Neural cell (in vitro differentiated cells): ENCODE results near the gene ACSM6.

Experiments
- EZH2 ChIP-seq: fragments of 200-600, 300-800 bp; shearing (Covaris generic), sonication (generic); IDR thresholded peaks from 2 replicates; pipeline ENCODE4 v1.6.1; 2014; ENCODE audit warnings: antibody characterized with exemption, low read length, borderline replicate concordance, mild to moderate bottlenecking; ENCODE audit not compliant: insufficient read depth, poor library complexity, severe bottlenecking
- POLR2AphosphoS5 ChIP-seq: IDR thresholded peaks from 2 replicates; pipeline ENCODE4 v1.6.1; 2012
- RAD21 ChIP-seq: fragments of 450-650 bp; conservative IDR thresholded peaks from 2 replicates; pipeline ENCODE4 v1.6.1; 2014; ENCODE audit warnings: antibody characterized with exemption, mild to moderate bottlenecking, moderate library complexity
- SMC3 ChIP-seq: fragments of 450-650 bp; conservative IDR thresholded peaks from 2 replicates; pipeline ENCODE4 v1.6.1; 2014; ENCODE audit warnings: antibody characterized with exemption, mild to moderate bottlenecking, moderate library complexity; ENCODE audit not compliant: poor library complexity
- TAF1 ChIP-seq: IDR thresholded peaks from 2 replicates; pipeline ENCODE4 v1.6.1; 2012; ENCODE audit warnings: low read depth
- TF ChIP-seq, protein P1 (sequence below): fragments of 450-650 bp; IDR thresholded peaks from 2 replicates; pipeline ENCODE4 v1.5.1; 2014; ENCODE audit warnings: antibody characterized with exemption, mild to moderate bottlenecking, moderate library complexity; ENCODE audit not compliant: poor library complexity, severe bottlenecking
- TF ChIP-seq, protein P2 (sequence below): IDR thresholded peaks from 2 replicates; pipeline ENCODE4 v1.6.1; 2012; ENCODE audit warnings: borderline replicate concordance

DNA sequence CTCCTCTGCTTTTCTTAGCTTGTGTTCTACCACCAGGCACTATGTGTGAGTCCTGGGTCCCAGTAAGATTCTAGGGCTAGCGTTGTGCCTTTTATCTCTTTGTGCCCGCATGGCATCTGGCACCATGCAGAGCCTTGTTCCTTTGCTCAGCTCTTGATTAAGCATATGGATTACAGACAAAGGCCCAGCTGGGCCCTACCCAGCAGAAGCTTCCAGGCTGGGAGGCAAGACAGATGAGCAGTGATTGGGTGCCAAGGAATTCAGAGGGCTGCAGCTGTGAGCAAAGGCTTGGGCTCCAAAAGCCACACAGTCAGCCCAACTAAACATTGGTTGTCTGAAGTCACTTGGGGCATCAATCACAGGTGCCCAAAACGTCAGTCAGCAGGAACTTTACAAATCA lies 2.0 kb downstream of the ACSM6 start:
- TF ChIP-seq, protein P1, sequence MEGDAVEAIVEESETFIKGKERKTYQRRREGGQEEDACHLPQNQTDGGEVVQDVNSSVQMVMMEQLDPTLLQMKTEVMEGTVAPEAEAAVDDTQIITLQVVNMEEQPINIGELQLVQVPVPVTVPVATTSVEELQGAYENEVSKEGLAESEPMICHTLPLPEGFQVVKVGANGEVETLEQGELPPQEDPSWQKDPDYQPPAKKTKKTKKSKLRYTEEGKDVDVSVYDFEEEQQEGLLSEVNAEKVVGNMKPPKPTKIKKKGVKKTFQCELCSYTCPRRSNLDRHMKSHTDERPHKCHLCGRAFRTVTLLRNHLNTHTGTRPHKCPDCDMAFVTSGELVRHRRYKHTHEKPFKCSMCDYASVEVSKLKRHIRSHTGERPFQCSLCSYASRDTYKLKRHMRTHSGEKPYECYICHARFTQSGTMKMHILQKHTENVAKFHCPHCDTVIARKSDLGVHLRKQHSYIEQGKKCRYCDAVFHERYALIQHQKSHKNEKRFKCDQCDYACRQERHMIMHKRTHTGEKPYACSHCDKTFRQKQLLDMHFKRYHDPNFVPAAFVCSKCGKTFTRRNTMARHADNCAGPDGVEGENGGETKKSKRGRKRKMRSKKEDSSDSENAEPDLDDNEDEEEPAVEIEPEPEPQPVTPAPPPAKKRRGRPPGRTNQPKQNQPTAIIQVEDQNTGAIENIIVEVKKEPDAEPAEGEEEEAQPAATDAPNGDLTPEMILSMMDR, result no peak
- TF ChIP-seq, protein P2, sequence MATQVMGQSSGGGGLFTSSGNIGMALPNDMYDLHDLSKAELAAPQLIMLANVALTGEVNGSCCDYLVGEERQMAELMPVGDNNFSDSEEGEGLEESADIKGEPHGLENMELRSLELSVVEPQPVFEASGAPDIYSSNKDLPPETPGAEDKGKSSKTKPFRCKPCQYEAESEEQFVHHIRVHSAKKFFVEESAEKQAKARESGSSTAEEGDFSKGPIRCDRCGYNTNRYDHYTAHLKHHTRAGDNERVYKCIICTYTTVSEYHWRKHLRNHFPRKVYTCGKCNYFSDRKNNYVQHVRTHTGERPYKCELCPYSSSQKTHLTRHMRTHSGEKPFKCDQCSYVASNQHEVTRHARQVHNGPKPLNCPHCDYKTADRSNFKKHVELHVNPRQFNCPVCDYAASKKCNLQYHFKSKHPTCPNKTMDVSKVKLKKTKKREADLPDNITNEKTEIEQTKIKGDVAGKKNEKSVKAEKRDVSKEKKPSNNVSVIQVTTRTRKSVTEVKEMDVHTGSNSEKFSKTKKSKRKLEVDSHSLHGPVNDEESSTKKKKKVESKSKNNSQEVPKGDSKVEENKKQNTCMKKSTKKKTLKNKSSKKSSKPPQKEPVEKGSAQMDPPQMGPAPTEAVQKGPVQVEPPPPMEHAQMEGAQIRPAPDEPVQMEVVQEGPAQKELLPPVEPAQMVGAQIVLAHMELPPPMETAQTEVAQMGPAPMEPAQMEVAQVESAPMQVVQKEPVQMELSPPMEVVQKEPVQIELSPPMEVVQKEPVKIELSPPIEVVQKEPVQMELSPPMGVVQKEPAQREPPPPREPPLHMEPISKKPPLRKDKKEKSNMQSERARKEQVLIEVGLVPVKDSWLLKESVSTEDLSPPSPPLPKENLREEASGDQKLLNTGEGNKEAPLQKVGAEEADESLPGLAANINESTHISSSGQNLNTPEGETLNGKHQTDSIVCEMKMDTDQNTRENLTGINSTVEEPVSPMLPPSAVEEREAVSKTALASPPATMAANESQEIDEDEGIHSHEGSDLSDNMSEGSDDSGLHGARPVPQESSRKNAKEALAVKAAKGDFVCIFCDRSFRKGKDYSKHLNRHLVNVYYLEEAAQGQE, result no peak
- no peak for TF ChIP-seq POLR2AphosphoS5
- TF ChIP-seq EZH2, result no peak
- TF ChIP-seq TAF1, result no peak
- TF ChIP-seq RAD21, result no peak
- no peak for TF ChIP-seq SMC3
